AG04450 (cell line): ENCODE results near the gene ORMDL2. TPM values are rescaled to one million over a fixed set of nuclear protein-coding genes. Genes with fewer than 3 reads are reported as not detected.

Source experiments
- CTCF ChIA-PET: fragments of 300-600, 350-600 bp; formaldehyde crosslinking; extraction: SDS; loops from one replicate; lab custom pipeline; 2022; ENCODE audit warnings: antibody characterized with exemption, inconsistent platforms; lab: Charles Lee
- POLR2A ChIA-PET: fragments of 350-600 bp; formaldehyde crosslinking; extraction: SDS; loops from one replicate; lab custom pipeline; 2021; ENCODE audit warnings: antibody characterized with exemption, inconsistent platforms; lab: Yijun Ruan, JAX
- DNase-seq: peaks from one replicate; pipeline ENCODE4 v3.0.0-alpha.2; 2011; ENCODE audit warnings: low read depth, low spot score
- H3K27ac ChIP-seq: one replicate; pipeline ENCODE4 v1.5.1; 2012; ENCODE audit warnings: low read depth, low read length, control low read depth
- H3K27me3 ChIP-seq: one replicate; pipeline ENCODE4 v1.6.0; 2012; ENCODE audit warnings: low read length; ENCODE audit not compliant: control insufficient read depth, insufficient read depth
- H3K4me3 ChIP-seq: 2 replicates; pipeline ENCODE4 v1.5.1; 2011; ENCODE audit warnings: mild to moderate bottlenecking, low read depth, low read length, control low read depth
- H3K9me3 ChIP-seq: 2 replicates; pipeline ENCODE4 v1.5.1; 2012; ENCODE audit warnings: low read length; ENCODE audit not compliant: control insufficient read depth, insufficient read depth
- polyA plus RNA-seq: library from polyadenylated mRNA; depleted of rRNA; stranded (reverse); fragments of >200 nt; gene quantifications from 2 replicates; pipeline ENCODE4 v1.2.3, GENCODE V29; 2011
- TF ChIP-seq, protein P1 (sequence below): IDR thresholded peaks from 2 replicates; pipeline ENCODE4 v1.5.1; 2011; ENCODE audit warnings: low read depth, low read length, control low read depth, inconsistent platforms

The ORMDL2 gene
- polyA plus RNA-seq, 1 experiment = 40.9 TPM

- ChIA-PET CTCF (interaction anchor here (0.7 to 1.8 kb wide), 2 partner anchors 84 to 104 kb away, joined by 4 read pairs; no protein-coding TSS in a partner anchor), POLR2A (no interaction called here)
- no peak overlapping the region for H3K27ac ChIP-seq
- no peak for DNase-seq
- H3K27me3 ChIP-seq = no peaks in the 10 kb centered on the region
- TF ChIP-seq, protein P1, sequence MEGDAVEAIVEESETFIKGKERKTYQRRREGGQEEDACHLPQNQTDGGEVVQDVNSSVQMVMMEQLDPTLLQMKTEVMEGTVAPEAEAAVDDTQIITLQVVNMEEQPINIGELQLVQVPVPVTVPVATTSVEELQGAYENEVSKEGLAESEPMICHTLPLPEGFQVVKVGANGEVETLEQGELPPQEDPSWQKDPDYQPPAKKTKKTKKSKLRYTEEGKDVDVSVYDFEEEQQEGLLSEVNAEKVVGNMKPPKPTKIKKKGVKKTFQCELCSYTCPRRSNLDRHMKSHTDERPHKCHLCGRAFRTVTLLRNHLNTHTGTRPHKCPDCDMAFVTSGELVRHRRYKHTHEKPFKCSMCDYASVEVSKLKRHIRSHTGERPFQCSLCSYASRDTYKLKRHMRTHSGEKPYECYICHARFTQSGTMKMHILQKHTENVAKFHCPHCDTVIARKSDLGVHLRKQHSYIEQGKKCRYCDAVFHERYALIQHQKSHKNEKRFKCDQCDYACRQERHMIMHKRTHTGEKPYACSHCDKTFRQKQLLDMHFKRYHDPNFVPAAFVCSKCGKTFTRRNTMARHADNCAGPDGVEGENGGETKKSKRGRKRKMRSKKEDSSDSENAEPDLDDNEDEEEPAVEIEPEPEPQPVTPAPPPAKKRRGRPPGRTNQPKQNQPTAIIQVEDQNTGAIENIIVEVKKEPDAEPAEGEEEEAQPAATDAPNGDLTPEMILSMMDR = peak; percentile 43
- no peak overlapping the region for H3K4me3 ChIP-seq
- H3K9me3 ChIP-seq = no peaks in the 10 kb centered on the region
These were observed 4.4 kb downstream of the ORMDL2 start for GRCh38 chr12:55822228-55822627.

DNA sequence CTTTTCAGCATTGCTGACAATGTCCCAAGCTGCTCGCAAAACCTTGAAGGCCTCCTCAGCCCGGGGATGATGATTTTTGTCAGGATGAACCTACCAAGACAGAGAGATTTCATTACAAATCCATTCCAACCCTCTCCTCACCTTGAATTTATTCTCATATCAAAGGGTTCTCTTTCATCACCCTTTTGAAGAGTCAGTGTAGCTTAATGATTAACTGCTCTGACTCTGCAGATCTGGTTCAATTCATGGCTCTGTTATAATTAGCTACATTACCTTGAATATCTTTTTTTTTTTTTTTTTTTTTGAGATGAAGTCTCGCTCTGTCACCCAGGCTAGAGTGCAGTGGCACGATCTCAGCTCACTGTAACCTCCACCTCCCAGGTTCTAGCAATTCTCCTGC lies 5.6 kb downstream of the ORMDL2 start:
- H3K9me3 ChIP-seq = no peaks in the 10 kb centered on the region
- no peak overlapping the region for H3K27ac ChIP-seq
- no peak overlapping the region for H3K4me3 ChIP-seq
- TF ChIP-seq, protein P1 = no peak
- CTCF ChIA-PET = interaction anchor here (1.8 kb wide), 1 partner anchor 103 kb away, joined by 4 read pairs; no protein-coding TSS in a partner anchor
- no peak for DNase-seq
- POLR2A ChIA-PET = interaction anchor here (0.6 kb wide), 1 partner anchor 110 kb away, joined by 3 read pairs; no protein-coding TSS in a partner anchor
- no peaks in the 10 kb centered on the region for H3K27me3 ChIP-seq

DNA sequence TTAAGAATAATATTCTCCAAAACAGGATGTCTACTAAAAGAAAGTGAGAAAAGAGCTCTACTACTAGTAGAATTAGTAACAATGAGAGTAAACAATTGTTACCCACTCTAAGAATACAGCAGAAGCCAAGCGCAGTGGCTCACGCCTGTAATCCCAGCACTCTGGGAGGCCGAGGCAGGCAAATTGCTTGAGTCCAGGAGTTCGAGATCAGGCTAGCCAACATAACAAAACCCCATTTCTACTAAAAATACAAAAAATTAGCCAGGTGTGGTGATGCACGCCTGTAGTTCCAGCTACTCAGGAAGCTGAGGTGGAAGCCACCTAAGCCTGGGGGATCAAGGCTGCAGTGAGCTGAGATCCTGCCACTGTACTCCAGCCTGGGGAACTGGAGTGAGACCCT lies 6.9 kb downstream of the ORMDL2 start:
- TF ChIP-seq, protein P1 = no peak
- Histone ChIP-seq H3K9me3 (no peaks in the 10 kb centered on the region; the same call in 1 of the 2 replicates), H3K4me3 (no peak overlapping the region), H3K27ac (no peak overlapping the region), H3K27me3 (no peaks in the 10 kb centered on the region)
- ChIA-PET POLR2A (no interaction called here), CTCF (interaction anchor here (0.5 to 1.0 kb wide), 3 partner anchors 103 to 115 kb away, joined by 3 to 7 read pairs (median 4); no protein-coding TSS in a partner anchor)
- DNase-seq = no peak

- Histone ChIP-seq H3K4me3 (no peak overlapping the region; the same call in 1 of the 2 replicates), H3K27me3 (no peaks in the 10 kb centered on the region), H3K27ac (no peak overlapping the region), H3K9me3 (no peaks in the 10 kb centered on the region; the same call in 1 of the 2 replicates)
- DNase-seq = no peak
- TF ChIP-seq, protein P1 = no peak
- ChIA-PET CTCF (interaction anchor here (1.0 kb wide), 1 partner anchor 98 kb away, joined by 6 read pairs; no protein-coding TSS in a partner anchor), POLR2A (no interaction called here)
These were observed 10.0 kb downstream of the ORMDL2 start for GRCh38 chr12:55827806-55828205.

- TF ChIP-seq, protein P1 = no peak
- Histone ChIP-seq H3K27ac (peak overlapping the region; percentile 31), H3K4me3 (peak overlapping the region; percentile 91), H3K9me3 (no peaks in the 10 kb centered on the region; the same call in 1 of the 2 replicates), H3K27me3 (no peaks in the 10 kb centered on the region)
- DNase-seq = no peak
- POLR2A ChIA-PET = interaction anchor here (0.5 to 2.5 kb wide), 3 partner anchors 10 to 102 kb away, joined by 4 to 30 read pairs (median 25); partner anchors contain the start of genes ORMDL2 and SARNP
- CTCF ChIA-PET = interaction anchor here (2.5 kb wide), 1 partner anchor 102 kb away, joined by 7 read pairs; no protein-coding TSS in a partner anchor
These were observed 10.5 kb downstream of the ORMDL2 start for GRCh38 chr12:55828357-55828756.
